ENCODE results near the gene XK.

XK gene

DNA sequence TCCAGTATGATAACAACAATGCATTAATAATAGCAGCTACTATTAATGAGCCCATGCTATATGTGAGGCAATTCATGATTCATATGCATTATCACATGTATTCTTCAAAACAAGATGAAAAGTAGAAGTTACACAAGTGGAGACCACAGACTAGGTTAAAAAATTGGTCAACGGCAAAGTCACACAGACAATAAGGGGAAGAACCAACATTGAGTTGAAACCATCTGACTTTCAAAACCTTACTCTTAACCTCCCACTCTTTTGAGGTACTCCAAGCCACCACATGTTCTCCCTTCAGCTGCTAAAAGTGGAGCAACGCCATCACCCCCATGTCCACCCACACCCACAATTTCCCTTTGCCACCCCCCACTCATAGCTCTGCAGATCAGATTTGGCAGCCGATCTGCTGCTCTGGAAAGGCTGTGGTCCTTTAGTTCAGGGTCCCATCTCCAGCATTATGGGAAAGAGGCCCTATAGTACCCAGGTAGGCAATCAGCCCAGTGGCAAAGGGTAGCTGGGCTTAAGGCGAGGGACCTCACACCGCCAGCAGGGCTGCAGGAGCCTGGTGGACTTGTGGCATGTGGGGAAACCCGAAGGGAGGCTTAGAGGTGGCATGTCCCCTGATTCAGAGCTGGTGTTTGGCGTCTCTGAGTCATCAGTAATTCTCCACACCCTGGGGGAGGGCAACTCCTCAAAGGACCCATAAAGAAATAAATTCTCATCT is 60.8 kb downstream of the XK start:
- H3K27ac ChIP-seq (ENCODE audit: low read depth, low read length): no peak overlapping the region
- no peaks in the 10 kb centered on the region for H3K36me3 ChIP-seq (ENCODE audit: control insufficient read depth in 5 of 5, insufficient read depth in 5 of 5, low read length in 5 of 5)
- no peak overlapping the region for H3K4me3 ChIP-seq (ENCODE audit: low read depth in 1 of 5, low read length in 5 of 5)
- no peaks in the 10 kb centered on the region for H3K9me3 ChIP-seq (ENCODE audit: control insufficient read depth in 5 of 5, low read length in 5 of 5)
- H3K27me3 ChIP-seq (ENCODE audit: control insufficient read depth in 5 of 5, insufficient read depth in 4 of 5, low read length in 5 of 5): peaks cover 0 to 7% (median 4%) of the 10 kb centered on the region in 5 donors
- H3K9ac ChIP-seq (ENCODE audit: low read length in 5 of 5): no peak overlapping the region
- peaks cover 0 to 5% (median 0%) of the 10 kb centered on the region in 5 donors for H3K4me1 ChIP-seq (ENCODE audit: control insufficient read depth in 5 of 5, insufficient read depth in 5 of 5, low read length in 5 of 5)

DNA sequence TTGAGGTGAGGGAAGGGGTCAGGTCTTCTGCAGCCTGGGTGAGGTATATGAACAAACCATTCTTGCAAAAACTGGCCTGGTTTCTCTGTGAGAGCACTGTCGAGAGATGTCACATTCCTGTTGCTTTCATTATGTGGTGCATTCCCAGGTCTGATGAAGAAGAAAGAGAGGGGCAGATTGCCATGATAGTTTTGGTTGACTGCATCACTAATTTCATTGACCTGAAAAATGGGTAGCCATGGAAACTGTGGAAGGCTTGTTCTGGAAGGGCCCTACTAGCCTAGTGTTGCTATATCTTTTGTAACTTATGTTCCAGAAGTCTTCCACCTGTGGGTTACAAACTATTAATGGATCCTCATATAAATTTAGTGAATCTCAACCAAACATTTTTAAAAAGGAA is 61.4 kb downstream of the XK start:
- Histone ChIP-seq H3K4me3 (ENCODE audit: low read depth in 1 of 5, low read length in 5 of 5) (no peak overlapping the region), H3K27ac (ENCODE audit: low read depth, low read length) (no peak overlapping the region)

DNA sequence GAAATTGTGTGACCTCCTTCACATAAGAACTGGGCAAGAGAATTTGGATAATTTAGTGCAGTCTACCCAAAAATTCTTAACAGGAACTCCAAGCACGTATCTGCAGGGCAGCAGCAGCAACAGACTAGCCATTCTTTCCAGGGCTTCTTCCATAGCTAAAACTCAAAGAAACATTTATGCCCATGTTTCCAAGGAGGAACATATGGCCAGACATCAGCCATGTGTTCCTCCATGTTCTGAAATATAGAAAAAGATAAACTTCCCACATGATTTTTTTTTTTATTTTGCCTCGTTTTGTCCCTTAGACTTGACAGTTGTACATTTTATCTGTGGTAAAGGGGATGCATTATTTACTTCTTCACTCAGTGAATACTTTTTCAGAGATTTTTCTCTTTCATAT is 66.7 kb downstream of the XK start:
- Histone ChIP-seq H3K4me3 (ENCODE audit: low read depth in 1 of 5, low read length in 5 of 5) (no peak overlapping the region), H3K36me3 (ENCODE audit: control insufficient read depth in 5 of 5, insufficient read depth in 5 of 5, low read length in 5 of 5) (no peaks in the 10 kb centered on the region), H3K27me3 (ENCODE audit: control insufficient read depth in 5 of 5, insufficient read depth in 4 of 5, low read length in 5 of 5) (no peaks in the 10 kb centered on the region), H3K9ac (ENCODE audit: low read length in 5 of 5) (no peak overlapping the region), H3K9me3 (ENCODE audit: control insufficient read depth in 5 of 5, low read length in 5 of 5) (peaks cover 0 to 7% (median 0%) of the 10 kb centered on the region in 5 donors), H3K27ac (ENCODE audit: low read depth, low read length) (no peak overlapping the region), H3K4me1 (ENCODE audit: control insufficient read depth in 5 of 5, insufficient read depth in 5 of 5, low read length in 5 of 5) (peaks cover 0 to 12% (median 0%) of the 10 kb centered on the region in 5 donors)

More for the DNA sequence above, 61.4 kb downstream of the XK start:
- Histone ChIP-seq H3K4me1 (ENCODE audit: control insufficient read depth in 5 of 5, insufficient read depth in 5 of 5, low read length in 5 of 5) (peaks cover 0 to 5% (median 0%) of the 10 kb centered on the region in 5 donors), H3K27me3 (ENCODE audit: control insufficient read depth in 5 of 5, insufficient read depth in 4 of 5, low read length in 5 of 5) (peaks cover 0 to 7% (median 4%) of the 10 kb centered on the region in 5 donors), H3K36me3 (ENCODE audit: control insufficient read depth in 5 of 5, insufficient read depth in 5 of 5, low read length in 5 of 5) (no peaks in the 10 kb centered on the region), H3K9me3 (ENCODE audit: control insufficient read depth in 5 of 5, low read length in 5 of 5) (no peaks in the 10 kb centered on the region), H3K9ac (ENCODE audit: low read length in 5 of 5) (no peak overlapping the region)

DNA sequence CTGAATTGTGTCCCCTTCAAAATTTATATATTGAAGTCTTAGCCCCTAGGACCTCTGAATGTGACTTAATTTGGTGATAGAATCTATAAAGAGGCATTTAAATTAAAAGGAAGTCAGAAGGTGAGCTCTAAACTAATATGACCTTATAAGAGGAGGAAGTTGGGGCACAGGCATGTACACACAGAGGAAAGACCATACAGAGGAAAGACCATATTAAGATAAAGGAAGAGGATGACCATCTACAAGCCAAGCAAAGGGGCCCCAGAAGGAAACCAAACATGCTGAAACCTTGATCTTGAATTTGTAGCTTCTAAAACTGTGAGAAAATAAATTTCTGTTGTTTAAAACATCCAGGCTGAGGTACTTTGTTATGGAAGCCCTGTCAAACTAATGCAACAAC is 67.3 kb downstream of the XK start:
- Histone ChIP-seq H3K27me3 (ENCODE audit: control insufficient read depth in 5 of 5, insufficient read depth in 4 of 5, low read length in 5 of 5) (no peaks in the 10 kb centered on the region), H3K4me3 (ENCODE audit: low read depth in 1 of 5, low read length in 5 of 5) (no peak overlapping the region), H3K27ac (ENCODE audit: low read depth, low read length) (no peak overlapping the region), H3K4me1 (ENCODE audit: control insufficient read depth in 5 of 5, insufficient read depth in 5 of 5, low read length in 5 of 5) (peaks cover 0 to 12% (median 0%) of the 10 kb centered on the region in 5 donors), H3K9me3 (ENCODE audit: control insufficient read depth in 5 of 5, low read length in 5 of 5) (peaks cover 0 to 7% (median 0%) of the 10 kb centered on the region in 5 donors), H3K36me3 (ENCODE audit: control insufficient read depth in 5 of 5, insufficient read depth in 5 of 5, low read length in 5 of 5) (no peaks in the 10 kb centered on the region), H3K9ac (ENCODE audit: low read length in 5 of 5) (no peak overlapping the region)

DNA sequence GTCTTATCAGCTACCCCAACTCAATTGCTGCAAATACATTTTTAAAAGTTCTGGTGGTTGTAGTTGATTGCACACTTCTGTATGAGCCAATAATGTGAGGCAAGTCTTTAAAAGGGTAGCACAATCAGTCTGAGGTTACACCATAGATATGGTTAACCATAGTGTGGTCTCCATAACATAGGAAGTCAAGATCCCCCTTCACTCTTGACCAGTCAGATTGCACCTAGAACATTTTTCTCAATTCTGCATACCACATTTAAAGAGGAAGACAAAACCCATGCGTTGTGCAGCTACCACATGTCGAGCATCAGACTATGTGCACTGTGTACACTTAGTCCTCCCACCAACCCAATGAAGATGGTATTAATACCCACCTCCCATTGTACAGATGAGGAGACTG is 67.8 kb downstream of the XK start:
- H3K36me3 ChIP-seq (ENCODE audit: control insufficient read depth in 5 of 5, insufficient read depth in 5 of 5, low read length in 5 of 5): no peaks in the 10 kb centered on the region
- H3K27me3 ChIP-seq (ENCODE audit: control insufficient read depth in 5 of 5, insufficient read depth in 4 of 5, low read length in 5 of 5): no peaks in the 10 kb centered on the region
- no peak overlapping the region for H3K9ac ChIP-seq (ENCODE audit: low read length in 5 of 5)
- peaks cover 0 to 12% (median 0%) of the 10 kb centered on the region in 5 donors for H3K4me1 ChIP-seq (ENCODE audit: control insufficient read depth in 5 of 5, insufficient read depth in 5 of 5, low read length in 5 of 5)
- peaks cover 0 to 7% (median 0%) of the 10 kb centered on the region in 5 donors for H3K9me3 ChIP-seq (ENCODE audit: control insufficient read depth in 5 of 5, low read length in 5 of 5)
- no peak overlapping the region for H3K27ac ChIP-seq (ENCODE audit: low read depth, low read length)
- no peak overlapping the region for H3K4me3 ChIP-seq (ENCODE audit: low read depth in 1 of 5, low read length in 5 of 5)

DNA sequence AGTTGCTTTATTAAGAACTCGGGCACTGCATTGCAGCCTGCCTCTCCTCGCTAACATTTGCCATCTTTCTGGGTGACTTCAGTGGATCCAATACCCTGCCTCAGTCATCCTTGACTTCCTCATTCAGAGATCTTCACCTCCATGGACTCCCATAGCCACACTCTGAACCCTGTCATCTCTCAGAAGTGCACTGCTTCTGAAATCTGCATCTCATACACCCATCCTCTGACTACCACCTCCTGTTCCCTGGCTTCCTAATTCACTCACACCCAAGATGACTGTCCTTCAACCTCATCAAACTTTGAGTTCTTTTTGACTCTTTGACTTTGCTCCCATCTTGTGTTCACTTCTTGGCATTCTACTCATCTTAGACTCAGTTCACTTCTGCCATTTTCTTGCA is 68.9 kb downstream of the XK start:
- no peak overlapping the region for H3K27ac ChIP-seq (ENCODE audit: low read depth, low read length)

DNA sequence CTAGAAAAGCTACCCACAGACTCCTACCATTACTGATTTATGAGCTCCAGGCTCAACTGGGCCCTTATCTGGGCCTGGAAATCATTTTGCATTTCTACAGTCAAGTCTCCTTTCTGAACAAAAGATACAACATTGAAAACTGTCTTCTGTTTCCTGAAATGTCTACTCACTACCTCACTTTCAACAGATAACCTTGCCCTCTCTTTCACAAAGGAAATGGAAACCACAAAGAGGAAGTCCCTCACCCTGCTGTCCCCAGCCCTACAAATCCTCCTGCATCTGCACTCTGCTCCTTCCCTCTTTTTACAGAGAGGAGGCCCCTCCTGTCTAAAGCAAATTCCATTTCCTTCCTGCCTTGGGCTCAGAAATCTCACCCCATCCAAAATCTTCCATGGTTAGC is 69.4 kb downstream of the XK start:
- H3K9me3 ChIP-seq (ENCODE audit: control insufficient read depth in 5 of 5, low read length in 5 of 5): peaks cover 0 to 7% (median 0%) of the 10 kb centered on the region in 5 donors
- no peak overlapping the region for H3K4me3 ChIP-seq (ENCODE audit: low read depth in 1 of 5, low read length in 5 of 5)
- no peaks in the 10 kb centered on the region for H3K36me3 ChIP-seq (ENCODE audit: control insufficient read depth in 5 of 5, insufficient read depth in 5 of 5, low read length in 5 of 5)
- H3K4me1 ChIP-seq (ENCODE audit: control insufficient read depth in 5 of 5, insufficient read depth in 5 of 5, low read length in 5 of 5): peaks cover 0 to 12% (median 0%) of the 10 kb centered on the region in 5 donors
- no peak overlapping the region for H3K27ac ChIP-seq (ENCODE audit: low read depth, low read length)
- H3K27me3 ChIP-seq (ENCODE audit: control insufficient read depth in 5 of 5, insufficient read depth in 4 of 5, low read length in 5 of 5): no peaks in the 10 kb centered on the region
- no peak overlapping the region for H3K9ac ChIP-seq (ENCODE audit: low read length in 5 of 5)

More for the DNA sequence above, 68.9 kb downstream of the XK start:
- Histone ChIP-seq H3K4me1 (ENCODE audit: control insufficient read depth in 5 of 5, insufficient read depth in 5 of 5, low read length in 5 of 5) (peaks cover 0 to 12% (median 0%) of the 10 kb centered on the region in 5 donors), H3K4me3 (ENCODE audit: low read depth in 1 of 5, low read length in 5 of 5) (no peak overlapping the region), H3K27me3 (ENCODE audit: control insufficient read depth in 5 of 5, insufficient read depth in 4 of 5, low read length in 5 of 5) (no peaks in the 10 kb centered on the region), H3K9ac (ENCODE audit: low read length in 5 of 5) (no peak overlapping the region), H3K36me3 (ENCODE audit: control insufficient read depth in 5 of 5, insufficient read depth in 5 of 5, low read length in 5 of 5) (no peaks in the 10 kb centered on the region), H3K9me3 (ENCODE audit: control insufficient read depth in 5 of 5, low read length in 5 of 5) (peaks cover 0 to 7% (median 0%) of the 10 kb centered on the region in 5 donors)

DNA sequence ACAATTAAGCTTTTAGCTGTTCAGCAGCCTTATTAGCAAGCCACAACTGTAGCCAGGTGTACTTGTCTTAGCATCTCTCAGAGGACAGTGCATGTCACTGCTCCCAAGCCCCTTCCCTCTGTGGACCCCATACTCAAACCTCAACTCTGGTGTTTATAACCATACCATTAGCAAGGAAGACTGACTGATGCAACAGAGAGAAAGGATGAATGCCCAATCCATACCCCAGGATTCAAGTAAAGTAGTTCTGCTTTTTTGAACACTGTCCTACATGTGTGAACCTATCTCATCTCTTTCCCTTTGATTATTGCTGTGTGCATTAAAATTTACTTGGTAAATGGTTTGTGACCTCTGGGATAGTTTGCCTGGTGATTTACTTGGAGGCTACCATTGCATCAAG is 71.5 kb downstream of the XK start:
- Histone ChIP-seq H3K9ac (ENCODE audit: low read length in 5 of 5) (no peak overlapping the region), H3K9me3 (ENCODE audit: control insufficient read depth in 5 of 5, low read length in 5 of 5) (peaks cover 0 to 9% (median 0%) of the 10 kb centered on the region in 5 donors), H3K4me1 (ENCODE audit: control insufficient read depth in 5 of 5, insufficient read depth in 5 of 5, low read length in 5 of 5) (peaks cover 0 to 12% (median 0%) of the 10 kb centered on the region in 5 donors)

DNA sequence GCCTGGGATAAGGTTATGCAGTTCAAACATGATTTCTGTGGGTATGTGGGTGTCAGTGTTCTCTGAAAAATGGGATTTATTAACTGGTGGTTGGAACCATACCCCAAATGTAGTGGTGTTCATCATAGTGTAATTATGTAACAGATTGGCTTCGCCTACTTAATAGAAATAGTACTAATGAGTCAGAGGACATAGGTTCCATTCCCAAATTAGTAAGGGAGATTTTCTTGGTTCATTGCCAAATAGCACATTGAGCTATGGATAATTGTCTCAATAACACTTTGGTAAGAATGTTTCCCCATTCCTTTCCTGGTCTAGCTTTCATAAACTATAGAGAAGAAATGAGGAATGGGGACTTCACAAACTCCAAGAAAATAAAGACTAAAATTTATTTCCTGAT is 73.8 kb downstream of the XK start:
- Histone ChIP-seq H3K9me3 (ENCODE audit: control insufficient read depth in 5 of 5, low read length in 5 of 5) (peaks cover 0 to 4% (median 0%) of the 10 kb centered on the region in 5 donors), H3K27ac (ENCODE audit: low read depth, low read length) (no peak overlapping the region), H3K4me1 (ENCODE audit: control insufficient read depth in 5 of 5, insufficient read depth in 5 of 5, low read length in 5 of 5) (peaks cover 0 to 6% (median 0%) of the 10 kb centered on the region in 5 donors), H3K27me3 (ENCODE audit: control insufficient read depth in 5 of 5, insufficient read depth in 4 of 5, low read length in 5 of 5) (peaks cover 0 to 4% (median 0%) of the 10 kb centered on the region in 5 donors), H3K9ac (ENCODE audit: low read length in 5 of 5) (no peak overlapping the region), H3K4me3 (ENCODE audit: low read depth in 1 of 5, low read length in 5 of 5) (no peak overlapping the region), H3K36me3 (ENCODE audit: control insufficient read depth in 5 of 5, insufficient read depth in 5 of 5, low read length in 5 of 5) (no peaks in the 10 kb centered on the region)

More for the DNA sequence above, 71.5 kb downstream of the XK start:
- H3K27ac ChIP-seq (ENCODE audit: low read depth, low read length): no peak overlapping the region
- H3K36me3 ChIP-seq (ENCODE audit: control insufficient read depth in 5 of 5, insufficient read depth in 5 of 5, low read length in 5 of 5): no peaks in the 10 kb centered on the region
- no peak overlapping the region for H3K4me3 ChIP-seq (ENCODE audit: low read depth in 1 of 5, low read length in 5 of 5)
- H3K27me3 ChIP-seq (ENCODE audit: control insufficient read depth in 5 of 5, insufficient read depth in 4 of 5, low read length in 5 of 5): peaks cover 0 to 4% (median 0%) of the 10 kb centered on the region in 5 donors

DNA sequence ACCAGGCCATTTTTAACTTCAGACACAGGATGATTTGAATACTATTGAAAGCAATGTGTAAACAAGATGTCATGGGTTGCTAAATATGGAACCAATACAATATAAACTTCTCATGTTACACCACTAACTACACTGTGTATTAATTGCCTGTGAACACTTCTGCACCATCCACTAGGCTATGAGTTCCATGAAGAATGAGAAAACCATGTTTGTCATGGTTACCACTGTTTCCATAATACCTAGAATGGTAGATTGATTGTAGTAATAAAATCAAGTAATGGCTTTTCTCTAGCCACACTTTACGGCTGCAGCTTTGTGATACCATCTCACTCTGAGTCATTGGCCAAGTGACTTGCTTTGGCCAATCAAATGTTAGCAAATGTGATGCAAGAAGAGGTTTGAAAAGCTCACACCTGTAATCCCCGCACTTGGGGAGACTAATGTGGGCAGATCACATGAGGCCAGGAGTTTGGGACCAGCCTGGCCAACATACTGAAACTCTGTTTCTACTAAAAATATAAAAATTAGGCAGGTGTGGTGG is 74.4 kb downstream of the XK start:
- Histone ChIP-seq H3K27me3 (ENCODE audit: control insufficient read depth in 5 of 5, insufficient read depth in 4 of 5, low read length in 5 of 5) (peaks cover 0 to 4% (median 0%) of the 10 kb centered on the region in 5 donors), H3K36me3 (ENCODE audit: control insufficient read depth in 5 of 5, insufficient read depth in 5 of 5, low read length in 5 of 5) (no peaks in the 10 kb centered on the region)

More for the DNA sequence above, 74.4 kb downstream of the XK start:
- H3K4me3 ChIP-seq (ENCODE audit: low read depth in 1 of 5, low read length in 5 of 5): no peak overlapping the region
- H3K9ac ChIP-seq (ENCODE audit: low read length in 5 of 5): no peak overlapping the region
- H3K27ac ChIP-seq (ENCODE audit: low read depth, low read length): no peak overlapping the region
- peaks cover 0 to 2% (median 0%) of the 10 kb centered on the region in 5 donors for H3K9me3 ChIP-seq (ENCODE audit: control insufficient read depth in 5 of 5, low read length in 5 of 5)
- peaks cover 0 to under 1% (median 0%) of the 10 kb centered on the region in 5 donors for H3K4me1 ChIP-seq (ENCODE audit: control insufficient read depth in 5 of 5, insufficient read depth in 5 of 5, low read length in 5 of 5)

Measured in subcutaneous abdominal adipose tissue (tissue), 5 donors.